IPS DF 6.9 (cell line): ENCODE results near the gene EFEMP2.

Experiments
- DNase-seq: peaks from one replicate; pipeline ENCODE4 v3.0.0-alpha.2; 2013; ENCODE audit warnings: low read depth, low spot score
- H3K27ac ChIP-seq: one replicate; pipeline ENCODE4 v1.5.1; 2013; ENCODE audit warnings: low read length, control low read depth
- H3K27me3 ChIP-seq: 2 replicates; pipeline ENCODE4 v1.6.1; 2013; ENCODE audit warnings: mild to moderate bottlenecking, low read length; ENCODE audit not compliant: control insufficient read depth, insufficient read depth
- H3K36me3 ChIP-seq: 2 replicates; pipeline ENCODE4 v1.6.1; 2013; ENCODE audit warnings: low read length; ENCODE audit not compliant: control insufficient read depth, insufficient read depth
- H3K4me1 ChIP-seq: 2 replicates; pipeline ENCODE4 v1.6.1; 2013; ENCODE audit warnings: low read length; ENCODE audit not compliant: control insufficient read depth, insufficient read depth
- H3K4me3 ChIP-seq: 2 replicates; pipeline ENCODE4 v1.5.1; 2013; ENCODE audit warnings: mild to moderate bottlenecking, low read length
- H3K9me3 ChIP-seq: 2 replicates; pipeline ENCODE4 v1.6.1; 2013; ENCODE audit warnings: low read length, inconsistent platforms; ENCODE audit not compliant: control insufficient read depth, insufficient read depth
- WGBS: extraction: QIAGEN DNeasy Blood & Tissue Kit; methylation state at CpG from one replicate; pipeline ENCODE4 v1.1.7; 2013; ENCODE audit warnings: mixed read lengths, missing lambda C conversion rate; ENCODE audit not compliant: insufficient read length, insufficient coverage; 5-methylcytosine and 5-hydroxymethylcytosine counted together

EFEMP2 gene

DNA sequence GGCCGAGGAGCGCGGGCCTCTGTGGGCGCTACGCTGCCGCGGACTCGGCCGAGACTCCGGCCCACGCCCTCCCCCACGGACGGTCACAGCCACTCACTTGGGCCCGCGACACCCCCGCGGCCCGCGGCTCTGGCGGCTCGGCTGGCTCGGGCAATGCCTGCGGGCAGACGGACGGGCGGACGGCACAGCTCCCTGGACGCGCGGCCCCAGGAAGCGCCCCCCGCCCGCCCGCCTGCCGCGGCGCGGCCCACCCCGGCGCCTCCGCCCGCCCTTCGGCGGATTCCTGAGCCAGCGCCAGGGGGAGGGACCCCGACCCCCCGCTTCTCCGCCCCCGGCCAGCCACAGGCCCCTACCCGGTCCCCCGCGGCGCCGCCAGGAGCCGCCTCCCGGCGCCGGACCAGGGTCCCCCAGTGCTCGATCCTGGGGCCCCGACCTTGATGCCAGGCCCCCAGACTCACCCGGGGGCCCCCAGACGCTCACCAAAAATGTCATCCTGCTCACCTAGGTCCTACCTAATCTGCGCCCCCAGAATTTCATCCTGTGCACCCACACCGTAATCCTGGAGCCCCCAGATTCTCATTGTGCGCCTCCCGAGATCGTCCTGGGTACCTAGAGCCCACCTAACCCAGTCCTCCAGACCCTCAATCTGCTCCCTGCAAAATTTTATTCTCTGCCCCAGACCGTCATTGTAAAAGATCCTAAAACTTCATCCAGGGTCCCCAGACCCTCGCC, at the start of gene EFEMP2:
EFEMP2 (minus strand) TSS at position 215 of the 732 bp plus-strand sequence. CDS start 446 bp downstream, outside the sequence.
- no peak within 1 kb of the TSS for H3K27ac ChIP-seq
- H3K4me1 ChIP-seq = no peaks in the 10 kb centered on the region
- DNase-seq = no peak

DNA sequence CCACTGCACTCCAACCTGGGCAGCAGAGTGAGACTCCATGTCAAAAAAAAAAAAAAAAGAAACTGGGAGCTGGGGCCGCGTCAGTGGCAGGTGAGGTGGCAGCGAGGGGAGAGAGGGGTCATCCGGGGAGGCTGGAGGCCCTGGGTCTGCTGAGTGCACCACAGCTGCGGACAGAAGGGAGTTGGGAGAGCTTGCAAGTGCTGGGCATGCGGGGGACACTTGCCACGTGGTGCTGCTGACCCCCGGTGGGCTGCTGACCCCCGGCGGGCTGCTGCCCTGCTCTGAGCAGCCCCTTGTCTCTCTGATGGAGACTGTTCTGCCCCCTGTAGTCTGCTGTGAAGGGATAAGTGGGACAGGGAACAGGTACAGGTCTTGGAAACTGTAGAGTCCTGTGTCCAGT, 49.3 kb upstream of the EFEMP2 start:
- Histone ChIP-seq H3K27ac (no peak overlapping the region), H3K27me3 (no peaks in the 10 kb centered on the region), H3K36me3 (peaks cover 4% of the 10 kb centered on the region; the same call in 1 of the 2 replicates), H3K4me3 (no peak overlapping the region), H3K9me3 (no peaks in the 10 kb centered on the region), H3K4me1 (no peaks in the 10 kb centered on the region; the same call in 1 of the 2 replicates)
- no peak for DNase-seq
- no CpG with 5 or more reads among the region's 10 CpGs for WGBS

More for the DNA sequence above, at the start of gene EFEMP2:
- no peaks in the 10 kb centered on the region for H3K27me3 ChIP-seq
- whole genome bisulfite sequencing = no CpG with 5 or more reads among the region's 69 CpGs
- H3K4me3 ChIP-seq = peak within 1 kb of the TSS; percentile 45; the same call in 1 of the 2 replicates
- no peaks in the 10 kb centered on the region for H3K36me3 ChIP-seq
- H3K9me3 ChIP-seq = no peaks in the 10 kb centered on the region

DNA sequence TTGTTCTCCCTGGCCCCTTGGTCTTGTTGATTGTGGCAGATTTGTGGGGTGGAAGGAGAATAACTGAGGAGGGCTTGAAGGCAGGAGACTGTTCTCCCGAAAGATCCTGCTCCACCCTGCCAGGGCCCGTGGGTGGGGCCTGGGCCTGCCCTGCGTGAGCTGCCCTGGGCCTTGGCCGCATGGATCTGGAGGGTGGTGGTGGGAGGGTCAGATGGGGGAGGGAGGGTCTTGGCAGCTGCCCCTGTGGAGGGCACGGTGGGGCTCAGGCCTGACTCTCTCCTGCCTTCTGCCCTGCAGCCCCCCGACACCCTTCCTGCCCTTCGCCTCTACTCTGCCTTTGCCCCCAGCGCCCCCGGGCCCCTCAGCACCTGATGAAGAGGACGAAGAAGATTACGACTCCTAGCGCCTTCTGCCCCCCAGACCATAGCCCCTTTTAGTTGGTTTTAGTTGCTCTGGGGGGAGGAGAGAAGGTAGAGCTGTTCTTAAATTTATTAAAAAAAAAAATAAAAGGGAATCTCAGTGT, 48.5 kb upstream of the EFEMP2 start:
- no CpG with 5 or more reads among the region's 12 CpGs for whole genome bisulfite sequencing
- Histone ChIP-seq H3K36me3 (peaks cover 4% of the 10 kb centered on the region; the same call in 1 of the 2 replicates), H3K4me3 (no peak overlapping the region)

DNA sequence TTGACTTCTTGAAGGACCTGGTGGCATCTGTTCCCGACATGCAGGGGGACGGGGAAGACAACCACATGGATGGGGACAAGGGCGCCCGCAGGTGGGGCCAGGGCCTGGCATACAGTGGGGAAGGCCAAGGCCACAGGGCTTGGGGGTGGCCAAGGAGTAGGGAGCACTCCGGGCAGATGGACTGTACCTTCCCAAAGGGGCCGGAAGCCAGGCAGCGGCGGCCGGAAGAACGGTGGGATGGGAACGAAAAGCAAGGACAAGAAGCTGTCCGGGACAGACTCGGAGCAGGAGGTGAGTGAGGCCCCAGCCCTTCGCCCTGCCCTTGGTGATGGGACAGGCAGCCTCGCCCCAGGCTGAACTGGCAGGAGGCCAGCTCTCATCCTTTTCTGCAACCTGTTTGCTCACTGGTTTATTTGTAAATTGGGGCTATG, 47.8 kb upstream of the EFEMP2 start:
- H3K4me3 ChIP-seq = peak overlapping the region; percentile 78; the same call in 1 of the 2 replicates
- DNase-seq = no peak
- H3K27ac ChIP-seq = no peak overlapping the region
- no peaks in the 10 kb centered on the region for H3K27me3 ChIP-seq
- H3K36me3 ChIP-seq = peaks cover 4% of the 10 kb centered on the region; the same call in 1 of the 2 replicates
- no CpG with 5 or more reads among the region's 15 CpGs for WGBS
- H3K9me3 ChIP-seq = no peaks in the 10 kb centered on the region
- H3K4me1 ChIP-seq = no peaks in the 10 kb centered on the region; the same call in 1 of the 2 replicates

More for the DNA sequence above, 48.5 kb upstream of the EFEMP2 start:
- H3K27ac ChIP-seq = no peak overlapping the region
- DNase-seq = no peak
- H3K4me1 ChIP-seq = no peaks in the 10 kb centered on the region; the same call in 1 of the 2 replicates
- no peaks in the 10 kb centered on the region for H3K27me3 ChIP-seq
- no peaks in the 10 kb centered on the region for H3K9me3 ChIP-seq

DNA sequence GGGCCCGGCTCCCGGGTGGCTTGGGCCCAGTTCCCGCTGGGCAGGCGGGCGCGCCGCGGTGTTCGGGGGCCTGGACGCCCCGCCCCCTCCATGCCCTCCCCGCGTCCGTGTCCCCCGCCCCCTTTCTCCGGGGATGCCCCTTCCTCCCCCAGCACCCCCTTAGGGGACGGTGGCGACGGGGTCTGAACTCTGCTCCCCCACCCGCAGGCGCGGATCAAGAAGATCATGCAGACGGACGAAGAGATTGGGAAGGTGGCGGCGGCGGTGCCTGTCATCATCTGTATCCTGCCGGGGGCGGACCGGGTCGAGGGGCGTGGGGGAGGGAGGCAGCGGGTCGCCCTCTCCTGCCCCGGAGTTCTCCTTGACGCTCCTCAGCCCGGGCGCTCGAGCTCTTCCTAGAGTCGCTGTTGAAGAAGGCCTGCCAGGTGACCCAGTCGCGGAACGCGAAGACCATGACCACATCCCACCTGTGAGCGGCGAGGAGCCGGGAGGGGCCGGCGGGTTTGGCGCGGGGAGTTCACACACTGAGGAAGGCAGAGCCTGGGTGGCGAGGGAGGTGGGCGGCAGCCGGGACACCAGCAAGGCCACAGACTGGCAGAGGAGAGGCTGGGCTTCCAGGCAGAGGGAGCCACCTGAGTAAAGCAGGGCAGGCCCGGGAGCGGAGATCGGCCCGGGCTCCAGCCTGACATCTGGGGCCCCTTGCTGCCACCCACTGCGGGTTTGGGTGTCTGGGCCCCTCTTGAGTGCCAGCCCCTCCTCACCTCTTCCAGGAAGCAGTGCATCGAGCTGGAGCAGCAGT, 47.2 kb upstream of the EFEMP2 start:
- whole genome bisulfite sequencing = no CpG with 5 or more reads among the region's 60 CpGs
- Histone ChIP-seq H3K4me1 (peaks cover 2% of the 10 kb centered on the region; the same call in 1 of the 2 replicates), H3K27me3 (no peaks in the 10 kb centered on the region), H3K27ac (no peak overlapping the region), H3K36me3 (peaks cover 4% of the 10 kb centered on the region; the same call in 1 of the 2 replicates), H3K4me3 (peak overlapping the region; percentile 78; the same call in 1 of the 2 replicates), H3K9me3 (no peaks in the 10 kb centered on the region)
- no peak for DNase-seq

DNA sequence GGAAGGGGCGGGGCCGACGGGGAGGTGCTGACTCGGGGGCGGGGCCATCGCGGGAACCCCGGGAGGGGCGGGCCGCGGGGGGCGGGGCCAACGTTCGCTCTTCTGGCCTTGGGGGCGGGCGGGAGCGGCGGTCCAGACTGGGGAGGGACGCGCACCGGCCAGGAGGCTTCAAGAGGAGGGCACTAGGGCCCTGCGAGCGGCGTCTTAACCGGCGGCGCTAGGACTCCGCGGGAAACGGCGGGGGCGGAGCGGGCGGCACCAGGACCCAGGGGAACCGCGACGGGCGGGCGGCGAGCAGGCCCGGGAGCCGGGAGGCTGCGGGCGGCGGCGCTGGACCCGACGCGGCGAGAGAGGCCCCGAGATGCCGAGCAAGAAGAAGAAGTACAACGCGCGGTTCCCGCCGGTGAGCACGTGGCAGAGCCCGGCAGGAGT, 46.6 kb upstream of the EFEMP2 start, which contains the start of gene DRAP1:
DRAP1 (plus strand) TSS at position 286 of the 432 bp plus-strand sequence; CDS start at position 362, 76 bp downstream.
- no peaks in the 10 kb centered on the region for H3K9me3 ChIP-seq
- peaks cover 2% of the 10 kb centered on the region; the same call in 1 of the 2 replicates for H3K4me1 ChIP-seq
- H3K4me3 ChIP-seq = peak within 1 kb of the TSS; percentile 92
- no peaks in the 10 kb centered on the region for H3K27me3 ChIP-seq
- peaks cover 4% of the 10 kb centered on the region; the same call in 1 of the 2 replicates for H3K36me3 ChIP-seq
- H3K27ac ChIP-seq = no peak within 1 kb of the TSS
- peak; percentile 85 for DNase-seq
- WGBS = no CpG with 5 or more reads among the region's 59 CpGs

DNA sequence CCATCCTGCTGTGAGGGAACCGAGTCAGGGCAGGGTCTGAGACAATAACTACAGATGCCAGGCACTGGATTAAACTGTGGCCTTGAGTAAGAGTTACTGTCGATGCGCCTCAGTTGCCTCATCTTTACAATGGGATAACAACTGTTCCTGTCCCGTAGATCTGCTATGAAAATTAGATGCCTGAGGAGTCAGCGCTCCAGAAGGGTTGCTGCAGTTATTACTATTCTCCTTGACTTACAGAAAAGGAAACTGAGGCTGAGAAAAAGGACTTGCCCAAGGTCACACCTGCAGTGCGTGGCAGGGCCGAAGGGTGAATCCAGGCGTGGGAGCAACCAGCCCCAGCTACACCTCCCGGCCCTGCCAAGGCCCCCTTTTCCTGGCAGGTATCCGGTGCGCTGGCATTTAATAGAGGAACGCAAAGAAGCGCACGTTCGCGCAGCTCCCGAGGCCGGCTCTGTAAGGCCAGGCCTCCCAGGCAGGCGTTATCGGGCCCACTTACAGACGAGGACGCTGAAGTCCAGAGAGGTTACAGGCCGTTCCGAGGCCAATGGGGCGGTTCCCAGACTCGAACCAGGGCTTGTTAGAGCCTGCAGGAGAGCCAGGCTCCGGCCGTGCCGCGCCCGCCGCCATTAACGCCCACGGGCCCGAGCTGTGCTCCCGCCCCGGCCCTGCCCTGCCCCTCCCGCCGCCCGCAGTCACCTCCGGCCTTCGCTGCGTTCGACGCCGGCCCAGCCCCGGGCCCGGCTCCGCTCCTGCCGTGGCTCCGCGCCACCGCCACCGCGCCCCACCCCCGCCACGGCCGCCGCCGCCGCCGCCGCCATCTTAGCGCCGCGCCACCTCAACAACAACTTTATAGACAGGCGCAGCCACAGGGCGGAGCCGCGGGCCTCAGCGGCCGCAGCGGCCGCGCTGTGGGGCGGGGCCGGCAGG, 45.9 kb upstream of the EFEMP2 start, which contains the start of gene C11orf68:
C11orf68 (minus strand) TSS at position 852 of the 930 bp plus-strand sequence; CDS start at position 821, 31 bp downstream.
- no CpG with 5 or more reads among the region's 77 CpGs for WGBS

DNA sequence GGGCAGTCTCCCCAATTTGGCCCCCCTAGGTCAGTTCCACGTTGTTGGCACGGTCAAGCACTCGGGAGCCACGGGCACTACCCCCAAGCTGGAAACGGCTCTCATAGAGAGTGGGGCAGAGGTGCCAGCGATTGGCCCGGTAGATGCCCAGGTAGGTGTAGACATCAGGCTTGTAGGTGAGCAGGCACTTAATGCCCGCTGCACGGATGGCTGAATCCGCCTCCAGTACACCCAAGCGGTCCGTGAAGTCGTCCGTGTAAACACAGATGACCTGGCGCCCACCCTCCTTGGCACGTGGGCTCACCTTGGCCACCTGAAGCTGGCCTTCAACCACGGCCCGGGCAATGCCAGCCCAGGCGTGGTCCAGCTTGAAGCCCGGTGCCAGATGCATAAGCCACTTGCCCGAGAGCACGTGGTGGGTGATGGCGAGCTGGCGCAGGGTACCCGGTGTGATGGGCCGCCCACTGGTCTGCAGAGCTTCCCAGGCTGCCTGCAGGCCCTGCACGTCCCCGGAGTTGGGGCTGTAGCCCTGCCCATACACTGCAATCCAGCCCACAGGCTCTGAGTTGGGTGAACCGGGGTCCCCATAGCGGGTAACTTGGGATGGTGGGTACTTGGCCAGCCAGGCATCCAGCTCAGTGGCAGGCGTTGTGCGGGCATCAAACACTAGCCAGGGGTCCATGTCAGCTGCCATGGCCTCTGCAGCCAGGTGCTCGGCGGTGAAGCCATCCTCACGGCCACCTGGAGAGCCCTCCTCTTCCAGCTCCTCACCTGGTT, 45.0 kb upstream of the EFEMP2 start:
- no peaks in the 10 kb centered on the region for H3K9me3 ChIP-seq
- DNase-seq = no peak
- no peaks in the 10 kb centered on the region for H3K27me3 ChIP-seq
- peak overlapping the region; percentile 92; the same call in 1 of the 2 replicates for H3K4me3 ChIP-seq
- H3K4me1 ChIP-seq = peaks cover 2% of the 10 kb centered on the region; the same call in 1 of the 2 replicates
- no CpG with 5 or more reads among the region's 35 CpGs for WGBS
- peaks cover 4% of the 10 kb centered on the region; the same call in 1 of the 2 replicates for H3K36me3 ChIP-seq
- H3K27ac ChIP-seq = no peak overlapping the region

More for the DNA sequence above, 45.9 kb upstream of the EFEMP2 start, which contains the start of gene C11orf68:
- H3K27ac ChIP-seq = no peak within 1 kb of the TSS
- H3K27me3 ChIP-seq = no peaks in the 10 kb centered on the region
- peaks cover 4% of the 10 kb centered on the region; the same call in 1 of the 2 replicates for H3K36me3 ChIP-seq
- H3K4me1 ChIP-seq = peaks cover 2% of the 10 kb centered on the region; the same call in 1 of the 2 replicates
- H3K4me3 ChIP-seq = peak within 1 kb of the TSS; percentile 92
- DNase-seq = no peak
- H3K9me3 ChIP-seq = no peaks in the 10 kb centered on the region

DNA sequence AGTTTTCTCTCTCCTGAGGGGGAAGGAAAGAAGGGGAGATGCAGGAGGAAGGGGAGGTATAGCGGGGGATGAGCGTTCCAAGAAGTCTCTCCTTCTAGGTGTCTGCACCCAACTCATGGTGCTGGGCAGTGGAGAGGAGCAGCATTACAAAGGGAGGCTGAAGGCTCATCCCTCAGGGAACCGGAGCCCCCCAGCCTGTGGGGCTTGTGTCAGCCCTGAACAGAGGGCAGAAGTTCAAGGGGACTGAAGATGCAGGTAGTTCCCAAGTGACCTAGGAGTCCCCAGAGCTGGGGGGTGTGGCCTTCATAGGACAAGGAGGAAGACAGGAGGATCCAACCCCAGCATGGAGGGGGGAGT, 44.5 kb upstream of the EFEMP2 start:
- no peak overlapping the region for H3K4me3 ChIP-seq
- H3K27ac ChIP-seq = no peak overlapping the region
- H3K36me3 ChIP-seq = peaks cover 2% of the 10 kb centered on the region; the same call in 1 of the 2 replicates

More for the DNA sequence above, 44.5 kb upstream of the EFEMP2 start:
- peaks cover 2% of the 10 kb centered on the region; the same call in 1 of the 2 replicates for H3K4me1 ChIP-seq
- DNase-seq = no peak
- H3K27me3 ChIP-seq = no peaks in the 10 kb centered on the region
- no CpG with 5 or more reads among the region's 3 CpGs for WGBS
- H3K9me3 ChIP-seq = no peaks in the 10 kb centered on the region
